HCT116 (cell line): ENCODE results near the gene SIRPB2. TPM values are rescaled to one million over a fixed set of nuclear protein-coding genes. Genes with fewer than 3 reads are reported as not detected.

Experiments
- ATAC-seq: fragments of 200-7000 bp; cut with Tn5 transposase; 2 replicates; pipeline ENCODE4 v1.9.1; 2020; ENCODE audit warnings: mild to moderate bottlenecking, moderate library complexity
- BruUV-seq: library from RNA; stranded (reverse); fragments of 400-500 nt; replicated peaks from 2 replicates; lab custom pipeline; 2021; lab: Mats Ljungman, UMichigan
- CTCF ChIA-PET: fragments of 300-600 bp; sonication (Branson Sonifier 250); formaldehyde crosslinking; loops from one replicate; lab custom pipeline; 2021; ENCODE audit warnings: antibody characterized with exemption; lab: Charles Lee
- POLR2A ChIA-PET: fragments of 300-600, 350-600 bp; sonication (Branson Sonifier 250); formaldehyde crosslinking; loops from one replicate; lab custom pipeline; 2021; ENCODE audit warnings: antibody characterized with exemption; lab: Charles Lee
- RAD21 ChIA-PET, 2 experiments: fragments of 300-600 bp; sonication (Branson Sonifier 250); formaldehyde crosslinking; loops; one replicate each; lab custom pipeline; 2023; ENCODE audit warnings: low total read pairs in 2 of 2; ENCODE audit not compliant: uncharacterized antibody in 2 of 2, unreplicated experiment in 2 of 2, low non-redundant PET in 1 of 2; lab: Charles Lee
- DNase-seq: peaks from one replicate; pipeline ENCODE4 v3.0.0-alpha.2; 2010; ENCODE audit warnings: low read depth, low spot score
- H2AFZ ChIP-seq: fragments of 200-600 bp; shearing (Covaris generic), sonication (generic); 2 replicates; pipeline ENCODE4 v1.6.1; 2017; ENCODE audit warnings: low read depth, mixed run types, mixed read lengths, antibody characterized with exemption, low read length; ENCODE audit not compliant: poor library complexity, severe bottlenecking
- H3K27ac ChIP-seq: 2 replicates; pipeline ENCODE4 v1.5.1; 2012; ENCODE audit warnings: low read depth, low read length
- H3K27me3 ChIP-seq: fragments of 200-600 bp; sonication (generic); 2 replicates; pipeline ENCODE4 v1.6.1; 2016; ENCODE audit warnings: mixed run types, low read length, mixed read lengths; ENCODE audit not compliant: insufficient read depth
- H3K36me3 ChIP-seq, 2 experiments: fragments of 200-500 bp in 1 of 2; fragments of 200-600 bp in 1 of 2; sonication (Bioruptor generic) in 1 of 2; sonication (generic) in 1 of 2; 2 replicates each; pipeline versions ENCODE4 v1.5.1 to v1.6.1; 2014 to 2016; ENCODE audit warnings: low read length in 2 of 2, inconsistent platforms in 1 of 2, mixed read lengths in 1 of 2, mixed run types in 1 of 2; ENCODE audit not compliant: insufficient read depth in 2 of 2, control insufficient read depth in 1 of 2
- H3K4me1 ChIP-seq, 2 experiments: fragments of 200-600 bp in 1 of 2; sonication (generic) in 1 of 2; 2 replicates each; pipeline versions ENCODE4 v1.5.1 to v1.6.1; 2012 to 2017; ENCODE audit warnings: low read length in 2 of 2, inconsistent platforms in 1 of 2, mild to moderate bottlenecking in 1 of 2, mixed read lengths in 1 of 2, mixed run types in 1 of 2, moderate library complexity in 1 of 2; ENCODE audit not compliant: insufficient read depth in 2 of 2, control insufficient read depth in 1 of 2
- H3K4me2 ChIP-seq: fragments of 200-600 bp; sonication (generic); 2 replicates; pipeline ENCODE4 v1.6.1; 2017; ENCODE audit warnings: mixed run types, low read length, mixed read lengths
- H3K4me3 ChIP-seq, 2 experiments: fragments of 200-600 bp in 1 of 2; sonication (generic) in 1 of 2; replicated peaks in 1 of 2; 2 replicates each; pipeline ENCODE4 v1.5.1; 2011 to 2016; ENCODE audit warnings: low read length in 2 of 2, control low read depth in 1 of 2, low read depth in 1 of 2, mild to moderate bottlenecking in 1 of 2, mixed read lengths in 1 of 2, mixed run types in 1 of 2
- H3K79me2 ChIP-seq: fragments of 200-600 bp; sonication (generic); 2 replicates; pipeline ENCODE4 v1.6.1; 2017; ENCODE audit warnings: mild to moderate bottlenecking, mixed run types, low read length, moderate library complexity, mixed read lengths; ENCODE audit not compliant: insufficient read depth
- H3K9ac ChIP-seq: fragments of 200-600 bp; sonication (generic); 2 replicates; pipeline ENCODE4 v1.6.1; 2016; ENCODE audit warnings: low read length, mixed read lengths
- H3K9me2 ChIP-seq: fragments of 200-600 bp; sonication (generic), shearing (Covaris generic); 2 replicates; pipeline ENCODE4 v1.6.1; 2017; ENCODE audit warnings: mixed run types, mild to moderate bottlenecking, moderate library complexity; ENCODE audit not compliant: insufficient read depth
- H3K9me3 ChIP-seq, 2 experiments: fragments of 200-500 bp in 1 of 2; fragments of 200-600 bp in 1 of 2; sonication (Bioruptor generic) in 1 of 2; sonication (generic) in 1 of 2; 2 replicates each; pipeline ENCODE4 v1.6.1; 2014 to 2017; ENCODE audit warnings: low read length in 2 of 2, mixed read lengths in 2 of 2, inconsistent platforms in 1 of 2, low read depth in 1 of 2, mild to moderate bottlenecking in 1 of 2, mixed run types in 1 of 2, moderate library complexity in 1 of 2; ENCODE audit not compliant: control insufficient read depth in 1 of 2, insufficient read depth in 1 of 2
- H4K20me1 ChIP-seq: fragments of 200-600 bp; sonication (generic), shearing (Covaris generic); 2 replicates; pipeline ENCODE4 v1.6.1; 2017; ENCODE audit warnings: mixed run types, mild to moderate bottlenecking, moderate library complexity; ENCODE audit not compliant: insufficient read depth
- ATF3 ChIP-seq: IDR thresholded peaks from 2 replicates; pipeline ENCODE4 v1.6.1; 2012
- CEBPB ChIP-seq: IDR thresholded peaks from 2 replicates; pipeline ENCODE4 v1.6.1; 2012; ENCODE audit warnings: low read depth
- ELF1 ChIP-seq: IDR thresholded peaks from 2 replicates; pipeline ENCODE4 v1.6.1; 2012; ENCODE audit warnings: low read depth, borderline replicate concordance
- FOSL1 ChIP-seq: IDR thresholded peaks from 2 replicates; pipeline ENCODE4 v1.6.1; 2012; ENCODE audit warnings: low read depth
- JUND ChIP-seq: IDR thresholded peaks from 2 replicates; pipeline ENCODE4 v1.6.1; 2012
- MAX ChIP-seq: IDR thresholded peaks from 2 replicates; pipeline ENCODE4 v1.6.1; 2012
- POLR2A ChIP-seq: IDR thresholded peaks from 2 replicates; pipeline ENCODE4 v1.7.0; 2011; ENCODE audit warnings: borderline replicate concordance; ENCODE audit not compliant: insufficient read depth, insufficient read length; ENCODE audit errors: extremely low read depth
- POLR2AphosphoS5 ChIP-seq: IDR thresholded peaks from 2 replicates; pipeline ENCODE4 v1.6.1; 2011; ENCODE audit warnings: mild to moderate bottlenecking, low read depth, low read length, moderate library complexity
- RAD21 ChIP-seq: IDR thresholded peaks from 2 replicates; pipeline ENCODE4 v1.6.1; 2012; ENCODE audit warnings: low read depth, mild to moderate bottlenecking
- SP1 ChIP-seq: IDR thresholded peaks from 2 replicates; pipeline ENCODE4 v1.6.1; 2012; ENCODE audit warnings: low read depth
- intact Hi-C: fragments of 100-400 bp; cut with micrococcal nuclease; formaldehyde crosslinking; loops from 2 replicates; pipeline ENCODE4 v1.10.0; 2022
- total RNA-seq: library from RNA; stranded (reverse); gene quantifications from one replicate; pipeline ENCODE4 v1.2.1, GENCODE V29; 2021; ENCODE audit not compliant: unreplicated experiment

SIRPB2 gene
- total RNA-seq, 1 experiment from 2014 or later = not detected

- BruUV-seq = no TSS peak
- peaks cover 0 to 18% of the 10 kb centered on the region in 2 experiments; a peak in 2 of 4 replicates for H3K4me1 ChIP-seq
- no peaks in the 10 kb centered on the region; a peak in 1 of 4 replicates for H3K9me3 ChIP-seq
- CTCF ChIA-PET = interaction anchor here (1.7 to 2.7 kb wide), 2 partner anchors 13 to 23 kb away, joined by 5 to 17 read pairs; partner anchors contain the start of gene NSFL1C
- H2AFZ ChIP-seq = no peak overlapping the region
- RAD21 ChIA-PET = no interaction called here
- DNase-seq = no peak
- H3K27ac ChIP-seq = no peak overlapping the region
- no peak for ATAC-seq
- no peaks in the 10 kb centered on the region for H3K9me2 ChIP-seq
- H3K36me3 ChIP-seq = no peaks in the 10 kb centered on the region
- H4K20me1 ChIP-seq = no peaks in the 10 kb centered on the region
- H3K27me3 ChIP-seq = no peaks in the 10 kb centered on the region
- H3K4me3 ChIP-seq = no peak overlapping the region
- POLR2A ChIA-PET = interaction anchor here (0.8 kb wide), 1 partner anchor 10 kb away, joined by 3 read pairs; no protein-coding TSS in a partner anchor
- TF ChIP-seq POLR2A = no peak
- no peak for TF ChIP-seq POLR2AphosphoS5
- TF ChIP-seq JUND = no peak
- TF ChIP-seq RAD21 = no peak
- H3K9ac ChIP-seq = no peak overlapping the region
- peak overlapping the region; percentile 62; the same call in 1 of the 2 replicates for H3K4me2 ChIP-seq
- intact Hi-C loops = no loop called here
- H3K79me2 ChIP-seq = no peaks in the 10 kb centered on the region
Measured at GRCh38 chr20:1490643-1491195, 501 bp downstream of the SIRPB2 start.

- POLR2A ChIA-PET = interaction anchor here (0.8 to 1.3 kb wide), 2 partner anchors 9 to 11 kb away, joined by 3 to 4 read pairs; no protein-coding TSS in a partner anchor
- RAD21 ChIA-PET = no interaction called here
- Histone ChIP-seq H3K4me3 (peak overlapping the region in 1 of 2 experiments; percentile 21; a peak in 1 of 4 replicates), H2AFZ (peak overlapping the region; percentile 68), H3K27ac (no peak overlapping the region; the same call in 1 of the 2 replicates), H3K9me2 (no peaks in the 10 kb centered on the region), H3K4me2 (peak overlapping the region; percentile 62)
- ATAC-seq = peak; percentile 84
- DNase-seq = peak; percentile 41
- no TSS peak for BruUV-seq
- TF ChIP-seq FOSL1 = peak; percentile 74
- TF ChIP-seq SP1 = peak; percentile 54
- TF ChIP-seq CEBPB = peak; percentile 90
- TF ChIP-seq JUND = peak; percentile 78
- TF ChIP-seq ATF3 = no peak
- TF ChIP-seq ELF1 = no peak
- no peak for TF ChIP-seq MAX
- TF ChIP-seq, all 23 proteins: peak for 4
- Histone ChIP-seq H3K9ac (peak overlapping the region; percentile 27), H3K4me1 (peaks cover 0 to 18% of the 10 kb centered on the region in 2 experiments; a peak in 2 of 4 replicates), H4K20me1 (no peaks in the 10 kb centered on the region), H3K27me3 (no peaks in the 10 kb centered on the region), H3K9me3 (no peaks in the 10 kb centered on the region; a peak in 1 of 4 replicates), H3K36me3 (no peaks in the 10 kb centered on the region), H3K79me2 (no peaks in the 10 kb centered on the region)
- intact Hi-C loops = no loop called here
- CTCF ChIA-PET = interaction anchor here (1.6 to 2.7 kb wide), 3 partner anchors 13 to 22 kb away, joined by 4 to 17 read pairs (median 5); partner anchors contain the start of gene NSFL1C
Measured at GRCh38 chr20:1489764-1490436, 1.3 kb downstream of the SIRPB2 start.
